K562 (cell line): Measurements from ENCODE around the gene SEC22A. TPM values are rescaled to one million over a fixed set of nuclear protein-coding genes. Genes with fewer than 3 reads are reported as not detected.

ENCODE experiments used
- ATAC-seq: fragments of 200-7000 bp; cut with Tn5 transposase; 3 replicates; pipeline ENCODE4 v1.9.1; 2020; ENCODE audit warnings: moderate library complexity
- BruUV-seq: library from RNA; stranded (reverse); fragments of 400-500 nt; replicated peaks from 2 replicates; lab custom pipeline; 2021; lab: Mats Ljungman, UMichigan
- CTCF ChIA-PET: fragments of 300-600 bp; formaldehyde crosslinking; extraction: SDS; loops from one replicate; lab custom pipeline; 2021; ENCODE audit warnings: low intra/inter-chr PET ratio; lab: Yijun Ruan, JAX
- POLR2A ChIA-PET: fragments of 300-600, 350-650 bp; sonication (Branson Sonifier 250); formaldehyde crosslinking; extraction: SDS; loops from one replicate; lab custom pipeline; 2021; ENCODE audit warnings: antibody characterized with exemption, inconsistent platforms; lab: Yijun Ruan, JAX
- DNase-seq, 4 experiments: peaks; one replicate each; pipeline versions ENCODE4 v3.0.0 to v3.0.0-alpha.2; 2011 to 2018; ENCODE audit warnings: low spot score in 3 of 4, mixed read lengths in 3 of 4; ENCODE audit errors: extremely low read depth in 1 of 4
- FAIRE-seq: peaks from 2 replicates; lab custom pipeline; 2011; peaks lifted over from hg19 to GRCh38; lab: Jason Lieb, UNC
- H2AFZ ChIP-seq: 2 replicates; pipeline ENCODE4 v1.6.0; 2011; ENCODE audit warnings: low read depth, low read length, control low read depth, inconsistent platforms
- H3K27ac ChIP-seq: fragments of 200-600 bp; 3 replicates; pipeline ENCODE4 v1.8.0; 2011; ENCODE audit warnings: low read depth, mild to moderate bottlenecking, control low read depth, inconsistent platforms, low read length, moderate library complexity, mixed read lengths; ENCODE audit errors: extremely low read depth
- H3K27me3 ChIP-seq, 2 experiments: fragments of 300-600 bp in 1 of 2; 2 replicates in 1 of 2; 3 replicates in 1 of 2; pipeline versions ENCODE4 v1.6.0 to v1.8.0; 2011; ENCODE audit warnings: inconsistent platforms in 2 of 2, low read length in 2 of 2, mild to moderate bottlenecking in 1 of 2, mixed read lengths in 1 of 2, moderate library complexity in 1 of 2; ENCODE audit not compliant: control insufficient read depth in 2 of 2, insufficient read depth in 2 of 2
- H3K36me3 ChIP-seq: fragments of 300-600 bp; 3 replicates; pipeline ENCODE4 v1.8.0; 2011; ENCODE audit warnings: mild to moderate bottlenecking, low read length, inconsistent platforms; ENCODE audit not compliant: control insufficient read depth, insufficient read depth
- H3K4me1 ChIP-seq, 2 experiments: fragments of 200-600 bp in 1 of 2; replicated peaks in 1 of 2; 2 replicates in 1 of 2; 3 replicates in 1 of 2; pipeline versions ENCODE4 v1.5.1 to v1.8.0; 2011; ENCODE audit warnings: inconsistent platforms in 2 of 2, low read length in 2 of 2, mild to moderate bottlenecking in 1 of 2, mixed read lengths in 1 of 2, moderate library complexity in 1 of 2; ENCODE audit not compliant: control insufficient read depth in 2 of 2, insufficient read depth in 2 of 2
- H3K4me2 ChIP-seq: 2 replicates; pipeline ENCODE4 v1.6.1; 2011; ENCODE audit warnings: low read length, control low read depth, inconsistent platforms, mixed read lengths; ENCODE audit not compliant: insufficient read depth
- H3K4me3 ChIP-seq: fragments of 200-600 bp; sonication (generic), shearing (Covaris generic); 2 replicates; pipeline ENCODE4 v1.5.1; 2016; ENCODE audit warnings: control low read depth, inconsistent platforms
- H3K79me2 ChIP-seq: fragments of 200-600 bp; 3 replicates; pipeline ENCODE4 v1.8.0; 2011; ENCODE audit warnings: low read length, inconsistent platforms; ENCODE audit not compliant: control insufficient read depth, insufficient read depth
- H3K9ac ChIP-seq, 2 experiments: 2 replicates each; pipeline versions ENCODE4 v1.6.0 to v1.6.1; 2011; ENCODE audit warnings: low read depth in 2 of 2, low read length in 2 of 2, control low read depth in 1 of 2, inconsistent platforms in 1 of 2, mild to moderate bottlenecking in 1 of 2, mixed read lengths in 1 of 2; ENCODE audit not compliant: insufficient read depth in 1 of 2
- H3K9me1 ChIP-seq: one replicate; pipeline ENCODE4 v1.6.0; 2011; ENCODE audit warnings: inconsistent platforms, mild to moderate bottlenecking, low read length, moderate library complexity; ENCODE audit not compliant: control insufficient read depth, insufficient read depth
- H3K9me3 ChIP-seq: replicated peaks from 2 replicates; pipeline ENCODE4 v1.5.1; 2011; ENCODE audit warnings: low read depth, low read length, inconsistent platforms; ENCODE audit not compliant: control insufficient read depth, insufficient read depth
- H4K20me1 ChIP-seq: replicated peaks from 2 replicates; pipeline ENCODE4 v1.6.1; 2011; ENCODE audit warnings: low read length, inconsistent platforms, mixed read lengths; ENCODE audit not compliant: control insufficient read depth, insufficient read depth
- CREBBP ChIP-seq: IDR thresholded peaks from one replicate; pipeline ENCODE4 v1.6.1; 2012; ENCODE audit warnings: low read depth, mild to moderate bottlenecking, control low read depth, inconsistent platforms, low read length
- KAT7 ChIP-seq: sonication (generic); formaldehyde crosslinking; IDR thresholded peaks from 2 replicates; pipeline ENCODE4 v1.8.0; 2022; ENCODE audit warnings: missing genetic modification reagents, mild to moderate bottlenecking, borderline replicate concordance
- MGA ChIP-seq: fragments of 450-650 bp; IDR thresholded peaks from 2 replicates; pipeline ENCODE4 v1.6.1; 2016; ENCODE audit warnings: mild to moderate bottlenecking, moderate library complexity
- SAFB ChIP-seq: fragments of 200-400 bp; formaldehyde crosslinking; IDR thresholded peaks from 2 replicates; pipeline ENCODE4 v1.6.1; 2017; ENCODE audit warnings: low read depth, low read length, borderline replicate concordance
- ZBTB26 ChIP-seq: fragments of 450-650 bp; formaldehyde crosslinking; IDR thresholded peaks from 2 replicates; pipeline ENCODE4 v1.4.0; 2022; ENCODE audit warnings: missing genetic modification characterization
- ZNF551 ChIP-seq: fragments of 250-450 bp; sonication (Bioruptor Pico); IDR thresholded peaks from 2 replicates; pipeline ENCODE4 v1.5.0; 2021; ENCODE audit warnings: mild to moderate bottlenecking, moderate library complexity
- ZNF740 ChIP-seq, 3 experiments: fragments of 200-800 bp in 1 of 3; sonication (Bioruptor generic) in 1 of 3; sonication (generic) in 1 of 3; formaldehyde crosslinking in 1 of 3; IDR thresholded peaks; 2 replicates each; pipeline versions ENCODE4 v1.6.1 to v1.8.0; 2016 to 2022; ENCODE audit warnings: mild to moderate bottlenecking in 2 of 3, missing compliant biosample characterization in 2 of 3, missing genetic modification characterization in 2 of 3, missing genetic modification reagents in 1 of 3
- ZNF778 ChIP-seq: fragments of 450-650 bp; formaldehyde crosslinking; IDR thresholded peaks from 2 replicates; pipeline ENCODE4 v1.4.0; 2020; ENCODE audit warnings: mild to moderate bottlenecking, moderate library complexity
- ZSCAN29 ChIP-seq: fragments of 450-650 bp; IDR thresholded peaks from 2 replicates; pipeline ENCODE4 v1.6.1; 2017
- WGBS: fragments of 100-300 bp; shearing (Covaris generic); methylation state at CpG from one replicate; pipeline ENCODE4 v1.1.6; 2016; ENCODE audit warnings: low coverage, mixed read lengths; ENCODE audit not compliant: insufficient coverage; ENCODE audit errors: missing lambda C conversion rate; 5-methylcytosine and 5-hydroxymethylcytosine counted together
- in situ Hi-C: fragments of 300-500 bp; cut with MboI; formaldehyde crosslinking; loops from 4 replicates; pipeline ENCODE4 v1.15.0; 2018; ENCODE audit warnings: inconsistent platforms, mixed read lengths
- intact Hi-C: fragments of 100-400 bp; cut with micrococcal nuclease; formaldehyde crosslinking; loops from 2 replicates; pipeline ENCODE4 v1.14.2; 2022
- polyA plus RNA-seq, 8 experiments: library from polyadenylated mRNA; depleted of rRNA in 4 of 8; stranded (reverse) in 5 of 8; unstranded in 3 of 8; fragments of >200 nt; fragmentation: Nextera tagmentation in 2 of 8; fragmentation: Illumina TruSeq in 1 of 8; extraction: Ambion mirVana in 2 of 8; extraction: Trizol in 1 of 8; gene quantifications; 2 replicates each; pipeline versions ENCODE4 v1.2.1 to v1.2.3, GENCODE V29; 2011 to 2014; ENCODE audit warnings: inconsistent platforms in 1 of 8, missing spikeins in 1 of 8
- total RNA-seq, 7 experiments: library from RNA; depleted of rRNA in 6 of 7; stranded (reverse); fragments of >200 nt in 6 of 7; fragmentation: Illumina TruSeq in 2 of 7; extraction: Trizol in 2 of 7; gene quantifications; 2 replicates each; pipeline versions ENCODE4 v1.2.1 to v1.2.3, GENCODE V29; 2011 to 2021; ENCODE audit warnings: low replicate concordance in 1 of 7

Gene SEC22A
- total and polyA plus RNA-seq, 9 of the 15 experiments (the other 6 are each of a cell fraction or from before 2014, with no cell fraction given): 7.9 to 44.5 (median 20.5) TPM

- no peak for ATAC-seq
- intact Hi-C loops: loop anchor here (10.0 kb wide), 1 partner anchor 227 kb away; no protein-coding TSS in a partner anchor
- no peaks in the 10 kb centered on the region for H3K27me3 ChIP-seq
- no peak overlapping the region for H3K4me2 ChIP-seq
- no peak overlapping the region for H3K4me3 ChIP-seq
- no peaks in the 10 kb centered on the region for H3K9me3 ChIP-seq
- FAIRE-seq: no peak
- BruUV-seq: no TSS peak
- no peak overlapping the region for H2AFZ ChIP-seq
- ChIA-PET CTCF (no interaction called here), POLR2A (no interaction called here)
- WGBS: 84% methylated on average over 2 of the region's 2 CpGs
- no peak overlapping the region for H3K27ac ChIP-seq
- H3K79me2 ChIP-seq: no peaks in the 10 kb centered on the region
- no peak overlapping the region for H3K9ac ChIP-seq
- H3K36me3 ChIP-seq: 0 out of 3 replicates have a peak, but pooled peaks cover 3% of the 10 kb centered on the region
- no peak for DNase-seq
- no peaks in the 10 kb centered on the region for H4K20me1 ChIP-seq
- in situ Hi-C loops: no loop called here
- no peaks in the 10 kb centered on the region for H3K9me1 ChIP-seq
- H3K4me1 ChIP-seq: no peaks in the 10 kb centered on the region; a peak in 1 of 5 replicates
- no peak for TF ChIP-seq ZNF740 (CRISPR knock-in tag; IDR thresholded peaks at IDR 0.05)
- no peak for TF ChIP-seq ZNF740 (tag; IDR thresholded peaks at IDR 0.05)
- no peak for TF ChIP-seq ZNF551 (CRISPR knock-in tag)
- TF ChIP-seq SAFB: no peak
- no peak for TF ChIP-seq CREBBP
- TF ChIP-seq ZNF778: no peak
- TF ChIP-seq ZBTB26 (CRISPR knock-in tag): no peak
- TF ChIP-seq ZSCAN29: no peak
- TF ChIP-seq KAT7 (CRISPR knock-in tag): no peak
- TF ChIP-seq MGA: no peak
These were observed 60.5 kb downstream of the SEC22A start for GRCh38 chr3:123262226-123262625.
